PC-9 (cell line): ENCODE measurements around the gene SPDYC.

ENCODE experiments used
- CTCF ChIP-seq: fragments of 200-600 bp; sonication (generic); conservative IDR thresholded peaks from 2 replicates; pipeline ENCODE4 v1.6.1; 2017; ENCODE audit warnings: mixed run types, antibody characterized with exemption, mild to moderate bottlenecking, moderate library complexity
- EZH2 ChIP-seq: fragments of 200-600 bp; sonication (generic); IDR thresholded peaks from 2 replicates; pipeline ENCODE4 v1.8.0; 2017; ENCODE audit warnings: antibody characterized with exemption, low read depth

DNA sequence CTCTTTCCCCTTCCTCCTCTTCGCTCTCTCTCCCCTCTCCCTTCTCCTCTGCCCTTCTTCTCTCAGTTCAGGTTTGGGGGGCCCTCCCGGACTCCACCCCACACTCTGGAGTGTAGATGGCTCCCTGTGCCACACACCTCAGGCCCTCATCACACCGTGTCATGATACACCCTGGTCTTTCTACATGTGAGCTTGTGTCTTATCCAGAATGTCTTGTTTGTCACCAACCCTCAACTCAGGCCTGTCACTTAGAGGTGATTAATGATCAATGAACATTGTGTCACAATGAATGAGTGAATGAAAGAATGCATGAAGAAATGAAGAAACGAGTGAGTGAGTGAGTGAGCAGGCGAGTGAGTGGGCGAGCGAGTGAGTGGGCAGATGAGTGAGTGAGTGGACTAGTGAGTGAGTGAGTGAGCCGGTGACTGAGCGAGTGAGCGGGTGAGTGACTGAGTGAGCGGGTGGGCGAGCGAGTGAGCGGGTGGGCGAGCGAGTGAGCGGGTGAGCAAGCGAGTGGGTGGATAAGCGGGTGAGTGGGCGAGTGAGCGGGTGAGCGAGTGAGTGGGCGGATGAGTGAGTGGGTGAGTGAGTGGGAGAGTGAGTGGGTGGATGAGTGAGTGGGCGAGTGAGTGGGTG is 45.5 kb downstream of the SPDYC start:
- no peak for TF ChIP-seq CTCF
- no peak for TF ChIP-seq EZH2
